K562 (cell line): ENCODE measurements around the gene FAM241B. TPM values are rescaled to one million over a fixed set of nuclear protein-coding genes. Genes with fewer than 3 reads are reported as not detected.

Experiments used
- ATAC-seq: fragments of 200-7000 bp; cut with Tn5 transposase; 3 replicates; pipeline ENCODE4 v1.9.1; 2020; ENCODE audit warnings: moderate library complexity
- BruUV-seq: library from RNA; stranded (reverse); fragments of 400-500 nt; replicated peaks from 2 replicates; lab custom pipeline; 2021; lab: Mats Ljungman, UMichigan
- CTCF ChIA-PET: fragments of 300-600 bp; formaldehyde crosslinking; extraction: SDS; loops from one replicate; lab custom pipeline; 2021; ENCODE audit warnings: low intra/inter-chr PET ratio; lab: Yijun Ruan, JAX
- POLR2A ChIA-PET: fragments of 300-600, 350-650 bp; sonication (Branson Sonifier 250); formaldehyde crosslinking; extraction: SDS; loops from one replicate; lab custom pipeline; 2021; ENCODE audit warnings: antibody characterized with exemption, inconsistent platforms; lab: Yijun Ruan, JAX
- DNase-seq, 4 experiments: peaks; one replicate each; pipeline versions ENCODE4 v3.0.0 to v3.0.0-alpha.2; 2011 to 2018; ENCODE audit warnings: low spot score in 3 of 4, mixed read lengths in 3 of 4; ENCODE audit errors: extremely low read depth in 1 of 4
- FAIRE-seq: peaks from 2 replicates; lab custom pipeline; 2011; peaks lifted over from hg19 to GRCh38; lab: Jason Lieb, UNC
- H2AFZ ChIP-seq: 2 replicates; pipeline ENCODE4 v1.6.0; 2011; ENCODE audit warnings: low read depth, low read length, control low read depth, inconsistent platforms
- H3K27ac ChIP-seq: fragments of 200-600 bp; 3 replicates; pipeline ENCODE4 v1.8.0; 2011; ENCODE audit warnings: low read depth, mild to moderate bottlenecking, control low read depth, inconsistent platforms, low read length, moderate library complexity, mixed read lengths; ENCODE audit errors: extremely low read depth
- H3K27me3 ChIP-seq, 2 experiments: fragments of 300-600 bp in 1 of 2; 2 replicates in 1 of 2; 3 replicates in 1 of 2; pipeline versions ENCODE4 v1.6.0 to v1.8.0; 2011; ENCODE audit warnings: inconsistent platforms in 2 of 2, low read length in 2 of 2, mild to moderate bottlenecking in 1 of 2, mixed read lengths in 1 of 2, moderate library complexity in 1 of 2; ENCODE audit not compliant: control insufficient read depth in 2 of 2, insufficient read depth in 2 of 2
- H3K36me3 ChIP-seq: fragments of 300-600 bp; 3 replicates; pipeline ENCODE4 v1.8.0; 2011; ENCODE audit warnings: mild to moderate bottlenecking, low read length, inconsistent platforms; ENCODE audit not compliant: control insufficient read depth, insufficient read depth
- H3K4me1 ChIP-seq, 2 experiments: fragments of 200-600 bp in 1 of 2; replicated peaks in 1 of 2; 2 replicates in 1 of 2; 3 replicates in 1 of 2; pipeline versions ENCODE4 v1.5.1 to v1.8.0; 2011; ENCODE audit warnings: inconsistent platforms in 2 of 2, low read length in 2 of 2, mild to moderate bottlenecking in 1 of 2, mixed read lengths in 1 of 2, moderate library complexity in 1 of 2; ENCODE audit not compliant: control insufficient read depth in 2 of 2, insufficient read depth in 2 of 2
- H3K4me2 ChIP-seq: 2 replicates; pipeline ENCODE4 v1.6.1; 2011; ENCODE audit warnings: low read length, control low read depth, inconsistent platforms, mixed read lengths; ENCODE audit not compliant: insufficient read depth
- H3K4me3 ChIP-seq: fragments of 200-600 bp; sonication (generic), shearing (Covaris generic); 2 replicates; pipeline ENCODE4 v1.5.1; 2016; ENCODE audit warnings: control low read depth, inconsistent platforms
- H3K79me2 ChIP-seq: fragments of 200-600 bp; 3 replicates; pipeline ENCODE4 v1.8.0; 2011; ENCODE audit warnings: low read length, inconsistent platforms; ENCODE audit not compliant: control insufficient read depth, insufficient read depth
- H3K9ac ChIP-seq, 2 experiments: 2 replicates each; pipeline versions ENCODE4 v1.6.0 to v1.6.1; 2011; ENCODE audit warnings: low read depth in 2 of 2, low read length in 2 of 2, control low read depth in 1 of 2, inconsistent platforms in 1 of 2, mild to moderate bottlenecking in 1 of 2, mixed read lengths in 1 of 2; ENCODE audit not compliant: insufficient read depth in 1 of 2
- H3K9me1 ChIP-seq: one replicate; pipeline ENCODE4 v1.6.0; 2011; ENCODE audit warnings: inconsistent platforms, mild to moderate bottlenecking, low read length, moderate library complexity; ENCODE audit not compliant: control insufficient read depth, insufficient read depth
- H3K9me3 ChIP-seq: replicated peaks from 2 replicates; pipeline ENCODE4 v1.5.1; 2011; ENCODE audit warnings: low read depth, low read length, inconsistent platforms; ENCODE audit not compliant: control insufficient read depth, insufficient read depth
- H4K20me1 ChIP-seq: replicated peaks from 2 replicates; pipeline ENCODE4 v1.6.1; 2011; ENCODE audit warnings: low read length, inconsistent platforms, mixed read lengths; ENCODE audit not compliant: control insufficient read depth, insufficient read depth
- AFF1 ChIP-seq, 2 experiments: fragments of 450-650 bp; IDR thresholded peaks; 2 replicates each; pipeline ENCODE4 v1.6.1; 2018; ENCODE audit warnings: mild to moderate bottlenecking in 2 of 2, low read depth in 1 of 2; ENCODE audit not compliant: partially characterized antibody in 2 of 2
- MTA1 ChIP-seq: fragments of 450-650 bp; IDR thresholded peaks from 2 replicates; pipeline ENCODE4 v1.6.1; 2017; ENCODE audit warnings: borderline replicate concordance
- SMAD2 ChIP-seq: fragments of 150-350 bp; IDR thresholded peaks from 2 replicates; pipeline ENCODE4 v1.6.1; 2014; ENCODE audit warnings: low read depth, mild to moderate bottlenecking, low read length
- ZNF277 ChIP-seq: fragments of 250-450 bp; sonication (Bioruptor Pico); IDR thresholded peaks from 2 replicates; pipeline ENCODE4 v1.8.0; 2022; ENCODE audit warnings: inconsistent platforms, mild to moderate bottlenecking, moderate library complexity, borderline replicate concordance
- ZNF280B ChIP-seq: fragments of 250-450 bp; sonication (Bioruptor Pico); IDR thresholded peaks from 2 replicates; pipeline ENCODE4 v1.5.1; 2021; ENCODE audit warnings: mild to moderate bottlenecking
- ZNF444 ChIP-seq: fragments of 250-450 bp; sonication (Bioruptor Pico); IDR thresholded peaks from 2 replicates; pipeline ENCODE4 v1.4.0; 2020; ENCODE audit warnings: mild to moderate bottlenecking, moderate library complexity
- ZNF699 ChIP-seq: fragments of 250-450 bp; sonication (Bioruptor Pico); IDR thresholded peaks from 2 replicates; pipeline ENCODE4 v1.8.0; 2021; ENCODE audit warnings: mild to moderate bottlenecking, moderate library complexity; ENCODE audit not compliant: insufficient replicate concordance
- ZNF766 ChIP-seq: fragments of 200-800 bp; sonication (Bioruptor generic); conservative IDR thresholded peaks from 2 replicates; pipeline ENCODE4 v1.6.1; 2016; ENCODE audit warnings: missing genetic modification characterization, missing compliant biosample characterization
- WGBS: fragments of 100-300 bp; shearing (Covaris generic); methylation state at CpG from one replicate; pipeline ENCODE4 v1.1.6; 2016; ENCODE audit warnings: low coverage, mixed read lengths; ENCODE audit not compliant: insufficient coverage; ENCODE audit errors: missing lambda C conversion rate; 5-methylcytosine and 5-hydroxymethylcytosine counted together
- in situ Hi-C: fragments of 300-500 bp; cut with MboI; formaldehyde crosslinking; loops from 4 replicates; pipeline ENCODE4 v1.15.0; 2018; ENCODE audit warnings: inconsistent platforms, mixed read lengths
- intact Hi-C: fragments of 100-400 bp; cut with micrococcal nuclease; formaldehyde crosslinking; loops from 2 replicates; pipeline ENCODE4 v1.14.2; 2022
- polyA plus RNA-seq, 8 experiments: library from polyadenylated mRNA; depleted of rRNA in 4 of 8; stranded (reverse) in 5 of 8; unstranded in 3 of 8; fragments of >200 nt; fragmentation: Nextera tagmentation in 2 of 8; fragmentation: Illumina TruSeq in 1 of 8; extraction: Ambion mirVana in 2 of 8; extraction: Trizol in 1 of 8; gene quantifications; 2 replicates each; pipeline versions ENCODE4 v1.2.1 to v1.2.3, GENCODE V29; 2011 to 2014; ENCODE audit warnings: inconsistent platforms in 1 of 8, missing spikeins in 1 of 8
- total RNA-seq, 7 experiments: library from RNA; depleted of rRNA in 6 of 7; stranded (reverse); fragments of >200 nt in 6 of 7; fragmentation: Illumina TruSeq in 2 of 7; extraction: Trizol in 2 of 7; gene quantifications; 2 replicates each; pipeline versions ENCODE4 v1.2.1 to v1.2.3, GENCODE V29; 2011 to 2021; ENCODE audit warnings: low replicate concordance in 1 of 7

Gene FAM241B
- total and polyA plus RNA-seq, 9 of the 15 experiments (the other 6 are each of a cell fraction or from before 2014, with no cell fraction given), result 1.9 to 11.1 (median 3.0) TPM

- no peaks in the 10 kb centered on the region for H3K79me2 ChIP-seq
- peaks cover 1 to 8% of the 10 kb centered on the region in 2 experiments; a peak in 3 of 5 replicates for H3K4me1 ChIP-seq
- WGBS, result 4% methylated on average over 13 of the region's 13 CpGs
- no peaks in the 10 kb centered on the region for H3K9me1 ChIP-seq
- no peak overlapping the region for H3K4me2 ChIP-seq
- no peaks in the 10 kb centered on the region for H3K9me3 ChIP-seq
- H3K9ac ChIP-seq, result no peak overlapping the region; a peak in 1 of 4 replicates
- no peak for TF ChIP-seq SMAD2
- TF ChIP-seq AFF1 (IDR thresholded peaks at IDR 0.05; ENCODE audit: low read depth in 1 of 2, partially characterized antibody in 2 of 2), result no peak
- no peak for TF ChIP-seq ZNF699 (CRISPR knock-in tag)
- TF ChIP-seq ZNF766 (CRISPR knock-in tag), result no peak
- TF ChIP-seq MTA1, result no peak
- TF ChIP-seq ZNF280B (CRISPR knock-in tag), result no peak
- TF ChIP-seq ZNF277 (CRISPR knock-in tag), result no peak
- no peak for TF ChIP-seq ZNF444 (CRISPR knock-in tag)
- TF ChIP-seq, all 486 proteins: peak for 0
- no peak overlapping the region for H3K4me3 ChIP-seq
- POLR2A ChIA-PET, result interaction anchor here (0.6 to 1.8 kb wide), 10 partner anchors 8 to 225 kb away, joined by 3 to 5 read pairs (median 3); no protein-coding TSS in a partner anchor
- no peak for DNase-seq
- no peak overlapping the region for H2AFZ ChIP-seq
- in situ Hi-C loops (loop anchor here (5.0 to 25.0 kb wide), 3 partner anchors 118 to 398 kb away; no protein-coding TSS in a partner anchor), intact Hi-C loops (loop anchor here (5.0 to 10.0 kb wide), 2 partner anchors 208 to 401 kb away; no protein-coding TSS in a partner anchor)
- CTCF ChIA-PET, result interaction anchor here (0.6 to 6.1 kb wide), 2 partner anchors 118 to 398 kb away, joined by 3 to 80 read pairs; no protein-coding TSS in a partner anchor
- H4K20me1 ChIP-seq, result no peaks in the 10 kb centered on the region
- no peak for FAIRE-seq
- H3K27ac ChIP-seq, result no peak overlapping the region
- no TSS peak for BruUV-seq
- peaks cover 3% of the 10 kb centered on the region; the same call in 1 of the 3 replicates for H3K36me3 ChIP-seq
- ATAC-seq, result no peak
- H3K27me3 ChIP-seq, result peaks cover 0 to 35% of the 10 kb centered on the region in 2 experiments; a peak in 2 of 5 replicates
These were observed 5.6 kb downstream of the FAM241B start for GRCh38 chr10:69635428-69636272.
